Small intestine (tissue), 7 donors: ENCODE measurements around the gene LBR. TPM values are rescaled to one million over a fixed set of nuclear protein-coding genes. Genes with fewer than 3 reads are reported as not detected.
A peak's percentile ranks its signal among the peaks of the same experiment; 100 is the strongest.
"Not testable (repeated sequence)": the region's sequence is repeated elsewhere in the genome, so short reads cannot be mapped to it uniquely, and the experiment has no call there.

Experiments used
- DNase-seq, 2 donors: peaks; one replicate each; pipeline versions ENCODE4 v3.0.0 to v3.0.0-alpha.2; 2013
- FAIRE-seq: peaks from 2 replicates; lab custom pipeline; 2012; peaks lifted over from hg19 to GRCh38; lab: Jason Lieb, UNC
- H3K27ac ChIP-seq, 3 donors: one replicate each; pipeline ENCODE4 v1.5.1; 2013; ENCODE audit warnings: low read length in 2 of 3, mild to moderate bottlenecking in 2 of 3, control low read depth in 1 of 3, inconsistent platforms in 1 of 3, low read depth in 1 of 3, moderate library complexity in 1 of 3
- H3K27me3 ChIP-seq, 3 donors: one replicate each; pipeline ENCODE4 v1.6.1; 2013; ENCODE audit warnings: low read length in 3 of 3, inconsistent platforms in 1 of 3; ENCODE audit not compliant: control insufficient read depth in 3 of 3, insufficient read depth in 3 of 3
- H3K36me3 ChIP-seq, 3 donors: one replicate each; pipeline ENCODE4 v1.6.1; 2013; ENCODE audit warnings: low read length in 3 of 3, inconsistent platforms in 1 of 3, low read depth in 1 of 3, mild to moderate bottlenecking in 1 of 3, moderate library complexity in 1 of 3; ENCODE audit not compliant: control insufficient read depth in 3 of 3, insufficient read depth in 2 of 3
- H3K4me1 ChIP-seq, 3 donors: one replicate each; pipeline ENCODE4 v1.6.1; 2013; ENCODE audit warnings: low read length in 2 of 3, inconsistent platforms in 1 of 3, low read depth in 1 of 3, mild to moderate bottlenecking in 1 of 3, moderate library complexity in 1 of 3; ENCODE audit not compliant: control insufficient read depth in 3 of 3, insufficient read depth in 2 of 3
- H3K4me3 ChIP-seq, 3 donors: one replicate each; pipeline ENCODE4 v1.5.1; 2013; ENCODE audit warnings: low read length in 3 of 3, control low read depth in 1 of 3, inconsistent platforms in 1 of 3, low read depth in 1 of 3, mild to moderate bottlenecking in 1 of 3, moderate library complexity in 1 of 3
- H3K9me3 ChIP-seq, 2 donors: one replicate each; pipeline ENCODE4 v1.6.1; 2013; ENCODE audit warnings: low read depth in 1 of 2, low read length in 1 of 2; ENCODE audit not compliant: control insufficient read depth in 2 of 2, insufficient read depth in 1 of 2
- WGBS, 3 donors: extraction: QIAGEN DNeasy Blood & Tissue Kit; methylation state at CpG; one replicate each; pipeline ENCODE4 v1.1.7; 2013; 5-methylcytosine and 5-hydroxymethylcytosine counted together
- polyA plus RNA-seq, 4 donors: library from polyadenylated mRNA; stranded (reverse) in 3 of 4; unstranded in 1 of 4; fragments of 200-250 nt in 3 of 4; fragments of 120-200 nt in 1 of 4; gene quantifications; one replicate each; pipeline versions ENCODE4 v1.2.1 to v1.2.3, GENCODE V29; 2013
- donor health status: healthy with polysubstance abuse.
- donor health status: control.
- donor health status: control.
- donor health status: Bipolar disorder and iron deficiency.
- donor health status: healthy.

Gene LBR
- polyA plus RNA-seq, 4 donors: 7.3 to 64.9 (median 35.5) TPM

DNA sequence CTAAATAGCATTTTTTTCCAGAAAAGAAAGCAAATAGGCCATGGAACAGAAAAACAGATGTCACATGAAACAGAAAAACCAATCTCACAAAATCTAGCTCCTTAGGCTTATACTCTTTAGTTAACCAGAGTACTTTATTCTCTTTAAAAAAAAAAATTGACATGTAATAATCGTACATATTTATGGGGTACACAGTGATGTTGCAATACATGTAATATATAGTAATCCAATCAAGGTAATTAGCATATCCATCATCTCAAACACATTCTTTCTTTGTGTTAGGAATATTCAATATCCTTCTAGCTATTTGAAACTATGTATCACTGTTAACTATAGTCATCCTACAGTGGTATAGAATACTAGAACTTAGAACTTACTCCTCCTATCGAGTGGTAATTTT is 20.1 kb downstream of the LBR start:
- no peak overlapping the region for H3K4me3 ChIP-seq
- H3K36me3 ChIP-seq: peaks cover 7 to 34% (median 15%) of the 10 kb centered on the region in 3 donors
- H3K27me3 ChIP-seq: no peaks in the 10 kb centered on the region
- no peak overlapping the region for H3K27ac ChIP-seq
- peaks cover 0 to 4% (median under 1%) of the 10 kb centered on the region in 3 donors for H3K4me1 ChIP-seq
- FAIRE-seq: peak; percentile 26
- no peak for DNase-seq
- WGBS, 3 donors: 23 to 77% (median 60%) methylated on average over 2 of the region's 2 CpGs
- H3K9me3 ChIP-seq: no peaks in the 10 kb centered on the region

DNA sequence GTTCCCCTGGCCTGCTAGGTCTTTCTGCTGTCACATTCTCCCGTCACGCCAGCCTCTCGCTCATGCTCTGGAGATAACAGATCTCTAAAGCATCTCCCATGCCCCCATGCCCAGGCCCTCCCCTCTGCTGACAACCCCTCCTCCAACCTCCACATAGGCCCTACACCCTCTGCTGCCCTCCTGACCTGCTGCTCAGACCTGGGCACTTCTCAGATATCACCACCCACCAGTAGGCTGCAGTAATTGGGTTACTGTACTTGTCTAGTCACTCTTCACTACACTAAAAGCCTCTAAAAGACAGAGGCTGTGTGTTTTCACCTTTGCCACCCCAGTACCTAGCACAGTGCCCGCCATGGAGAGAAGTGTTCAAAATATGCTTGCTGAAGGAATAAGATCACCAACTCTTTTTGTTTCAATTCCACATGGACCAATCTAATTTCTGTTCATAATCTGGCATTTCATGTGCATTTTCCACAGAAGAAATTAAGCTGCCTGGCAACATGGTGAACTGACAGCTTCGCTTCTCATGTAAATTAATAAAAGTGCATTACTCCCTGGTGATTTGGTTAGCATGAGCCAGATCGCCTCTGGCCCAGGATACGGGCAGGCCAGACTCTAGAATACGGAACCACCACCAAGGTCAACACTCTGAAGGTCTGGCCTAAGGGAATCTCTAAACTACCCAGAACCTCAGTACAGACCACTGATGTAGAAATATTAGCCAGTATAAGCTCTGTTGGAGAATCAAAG is 20.7 kb downstream of the LBR start:
- Histone ChIP-seq H3K4me3 (no peak overlapping the region), H3K36me3 (peaks cover 7 to 31% (median 15%) of the 10 kb centered on the region in 3 donors)
- 98 to 99% (median 98%) methylated on average over 8 of the region's 8 CpGs for WGBS, 3 donors

DNA sequence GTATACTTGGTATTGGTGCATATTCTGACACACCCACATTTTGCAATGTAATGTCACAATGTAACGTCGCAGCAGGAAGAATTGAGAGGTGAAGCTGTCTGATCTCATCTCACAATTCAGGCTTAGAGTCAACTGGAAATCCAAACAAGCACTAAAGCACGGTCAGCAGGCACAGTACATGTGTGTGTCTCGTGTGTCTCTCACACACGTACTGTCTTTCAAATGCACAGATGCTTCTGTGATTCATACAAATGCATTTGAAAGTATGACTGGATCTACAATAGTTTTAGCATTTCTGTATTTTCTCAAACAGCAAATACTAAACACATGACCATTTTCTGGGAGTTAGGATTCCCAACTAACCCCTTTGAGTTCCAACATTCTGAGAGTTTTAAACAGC is 26.9 kb downstream of the LBR start:
- WGBS, 3 donors: 92 to 94% (median 93%) methylated on average over 5 of the region's 5 CpGs
- Histone ChIP-seq H3K27ac (no peak overlapping the region), H3K4me1 (no peaks in the 10 kb centered on the region), H3K4me3 (no peak overlapping the region), H3K27me3 (no peaks in the 10 kb centered on the region), H3K9me3 (no peaks in the 10 kb centered on the region), H3K36me3 (peaks cover 6 to 23% (median 18%) of the 10 kb centered on the region in 3 donors)
- DNase-seq (no peak), FAIRE-seq (no peak)

More for the DNA sequence above, 20.7 kb downstream of the LBR start:
- FAIRE-seq: no peak
- no peaks in the 10 kb centered on the region for H3K9me3 ChIP-seq
- no peaks in the 10 kb centered on the region for H3K27me3 ChIP-seq
- no peak for DNase-seq
- no peak overlapping the region for H3K27ac ChIP-seq
- peaks cover 0 to under 1% (median 0%) of the 10 kb centered on the region in 3 donors for H3K4me1 ChIP-seq

DNA sequence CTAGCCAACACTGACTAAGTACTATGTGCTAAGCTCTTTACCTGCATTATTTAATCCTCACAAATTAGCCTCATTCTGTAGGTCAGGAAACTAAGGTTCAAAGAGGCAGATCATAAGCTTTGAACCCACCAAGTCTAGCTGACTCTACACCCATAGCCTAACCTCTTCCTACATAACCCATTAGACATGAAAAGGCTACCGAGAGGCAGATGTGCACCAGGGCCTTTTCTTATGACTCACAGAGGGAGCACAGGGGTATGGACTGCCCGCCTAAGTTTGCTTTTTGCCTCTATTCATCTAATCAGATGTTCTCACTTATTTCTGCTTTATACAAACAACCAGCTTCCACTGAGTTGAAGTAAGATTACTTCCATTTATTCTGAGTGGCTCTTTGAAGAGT is 31.5 kb downstream of the LBR start:
- Histone ChIP-seq H3K36me3 (peaks cover 3 to 16% (median 6%) of the 10 kb centered on the region in 3 donors), H3K4me3 (no peak overlapping the region), H3K27ac (no peak overlapping the region), H3K4me1 (no peaks in the 10 kb centered on the region), H3K27me3 (no peaks in the 10 kb centered on the region), H3K9me3 (no peaks in the 10 kb centered on the region)
- 80 to 91% (median 82%) methylated on average over 2 of the region's 2 CpGs for WGBS, 3 donors
- no peak for FAIRE-seq
- DNase-seq: no peak

DNA sequence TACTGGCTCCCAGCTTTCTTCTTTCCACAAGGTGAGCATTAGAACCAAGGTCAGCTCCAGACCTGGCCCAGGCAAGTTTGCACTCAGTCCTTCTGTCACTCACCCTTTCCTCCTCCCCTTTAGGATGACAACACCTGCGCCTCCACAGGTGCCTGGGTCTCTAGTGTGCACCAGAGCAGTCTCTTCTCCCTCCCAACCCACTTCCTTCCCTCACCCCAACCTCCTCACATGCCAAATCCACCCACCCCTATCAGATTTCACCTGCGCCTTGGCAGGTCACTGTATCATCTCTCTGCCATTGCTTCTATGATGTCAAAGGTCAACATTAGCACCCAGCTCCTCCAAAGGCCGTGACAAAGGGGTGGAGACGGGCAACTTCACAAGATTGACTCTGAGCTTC is 38.0 kb downstream of the LBR start:
- FAIRE-seq: no peak
- Histone ChIP-seq H3K36me3 (peaks cover 0 to 4% (median 0%) of the 10 kb centered on the region in 3 donors), H3K9me3 (no peaks in the 10 kb centered on the region), H3K27ac (no peak overlapping the region), H3K27me3 (no peaks in the 10 kb centered on the region), H3K4me1 (no peaks in the 10 kb centered on the region), H3K4me3 (no peak overlapping the region)
- DNase-seq: no peak
- WGBS, 3 donors: 67 to 82% (median 77%) methylated on average over 4 of the region's 4 CpGs

DNA sequence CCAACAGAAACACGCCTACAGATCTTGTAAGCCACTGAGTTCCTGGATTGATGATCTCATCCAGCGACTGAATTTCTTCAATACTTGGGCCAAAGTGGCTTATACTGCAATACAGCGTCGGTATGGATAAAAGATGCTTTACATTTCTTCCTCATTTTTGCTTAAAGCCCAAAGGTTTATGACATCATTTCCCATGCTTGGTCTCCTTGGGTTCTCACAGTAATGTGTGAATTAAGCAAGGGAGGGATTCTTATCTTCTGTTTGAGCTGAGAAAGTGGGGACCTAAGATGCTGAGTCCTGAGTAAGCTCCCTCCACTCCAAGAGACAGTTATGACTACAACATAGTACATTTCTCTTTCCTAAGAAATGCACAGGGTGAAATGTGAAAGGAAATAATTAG is 39.5 kb downstream of the LBR start:
- FAIRE-seq (no peak), DNase-seq (no peak)
- no peak overlapping the region for H3K27ac ChIP-seq
- H3K4me3 ChIP-seq: no peak overlapping the region
- no peaks in the 10 kb centered on the region for H3K4me1 ChIP-seq
- no peaks in the 10 kb centered on the region for H3K9me3 ChIP-seq
- H3K27me3 ChIP-seq: no peaks in the 10 kb centered on the region
- peaks cover 0 to 4% (median 0%) of the 10 kb centered on the region in 3 donors for H3K36me3 ChIP-seq
- 75 to 87% (median 85%) methylated on average over 4 of the region's 4 CpGs for WGBS, 3 donors

DNA sequence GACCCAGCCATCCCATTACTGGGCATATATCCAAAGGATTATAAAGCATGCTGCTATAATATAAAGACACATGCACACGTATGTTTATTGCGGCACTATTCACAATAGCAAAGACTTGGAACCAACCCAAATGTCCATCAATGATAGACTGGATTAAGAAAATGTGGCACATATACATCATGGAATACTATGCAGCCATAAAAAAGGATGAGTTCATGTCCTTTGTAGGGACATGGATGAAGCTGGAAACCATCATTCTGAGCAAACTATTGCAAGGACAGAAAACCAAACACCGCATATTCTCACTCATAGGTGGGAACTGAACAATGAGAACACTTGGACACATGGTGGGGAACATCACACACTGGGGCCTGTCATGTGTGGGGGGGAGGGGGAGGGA is 41.0 kb downstream of the LBR start:
- not testable (repeated sequence) for H3K4me3 ChIP-seq, H3K9me3 ChIP-seq, H3K27ac ChIP-seq, DNase-seq, H3K36me3 ChIP-seq, H3K27me3 ChIP-seq, H3K4me1 ChIP-seq, FAIRE-seq
- 88 to 92% (median 91%) methylated on average over 3 of the region's 3 CpGs for WGBS, 3 donors

DNA sequence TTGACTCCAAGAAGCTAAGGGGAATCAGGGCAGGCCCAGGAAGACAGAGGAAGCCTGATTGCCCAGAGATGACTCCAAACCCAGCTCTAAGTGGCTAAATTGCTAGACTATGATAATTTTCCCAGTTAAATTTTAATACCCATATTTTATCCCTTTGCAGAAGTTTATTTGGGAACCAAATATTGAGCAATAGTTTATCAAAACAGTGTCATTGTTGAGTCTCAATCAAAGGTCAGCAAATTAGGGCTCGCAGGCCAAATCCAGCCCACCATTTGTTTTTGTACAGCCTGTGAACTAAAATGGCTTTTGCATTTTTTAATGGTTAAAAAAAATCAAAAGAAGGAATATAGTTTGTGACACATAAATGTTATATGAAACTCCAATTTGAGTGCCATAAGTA is 47.1 kb downstream of the LBR start:
- FAIRE-seq: no peak
- H3K9me3 ChIP-seq: no peaks in the 10 kb centered on the region

More for the DNA sequence above, 47.1 kb downstream of the LBR start:
- 77 to 90% (median 83%) methylated on average over 1 of the region's 1 CpG for WGBS, 3 donors
- DNase-seq: no peak
- Histone ChIP-seq H3K4me1 (no peaks in the 10 kb centered on the region), H3K4me3 (no peak overlapping the region), H3K36me3 (no peaks in the 10 kb centered on the region), H3K27me3 (no peaks in the 10 kb centered on the region), H3K27ac (no peak overlapping the region)
